HepG2 (cell line): ENCODE results near the gene GRID1. TPM values are rescaled to one million over a fixed set of nuclear protein-coding genes. Genes with fewer than 3 reads are reported as not detected.

Source experiments
- ATAC-seq: fragments of 200-7000 bp; cut with Tn5 transposase; 3 replicates; pipeline ENCODE4 v1.9.1; 2020; ENCODE audit warnings: mild to moderate bottlenecking, moderate library complexity
- BruUV-seq: library from RNA; stranded (reverse); fragments of 400-500 nt; replicated peaks from 2 replicates; lab custom pipeline; 2021; lab: Mats Ljungman, UMichigan
- CTCF ChIA-PET: fragments of 300-600 bp; formaldehyde crosslinking; extraction: SDS; loops from one replicate; lab custom pipeline; 2021; ENCODE audit warnings: low total read pairs, inconsistent platforms, low intra/inter-chr PET ratio; lab: Yijun Ruan, JAX
- POLR2A ChIA-PET: fragments of 350-600 bp; sonication (Branson Sonifier 250); formaldehyde crosslinking; loops from one replicate; lab custom pipeline; 2020; ENCODE audit warnings: antibody characterized with exemption, inconsistent platforms; lab: Yijun Ruan, JAX
- DNase-seq: peaks from one replicate; pipeline ENCODE4 v3.0.0-alpha.2; 2015; ENCODE audit warnings: low spot score
- FAIRE-seq: peaks from 3 replicates; lab custom pipeline; 2011; peaks lifted over from hg19 to GRCh38; lab: Jason Lieb, UNC
- H2AFZ ChIP-seq: one replicate; pipeline ENCODE4 v1.6.1; 2011; ENCODE audit warnings: low read length, inconsistent platforms
- H3K27ac ChIP-seq: fragments of 300-600 bp; 3 replicates; pipeline ENCODE4 v1.8.0; 2011; ENCODE audit warnings: mixed run types, mild to moderate bottlenecking, mixed read lengths, low read length, inconsistent platforms; ENCODE audit not compliant: insufficient read depth; ENCODE audit errors: extremely low read length
- H3K27me3 ChIP-seq, 2 experiments: fragments of 200-600 bp in 1 of 2; 2 replicates in 1 of 2; 3 replicates in 1 of 2; pipeline versions ENCODE4 v1.6.0 to v1.8.0; 2011; ENCODE audit warnings: low read length in 2 of 2, mild to moderate bottlenecking in 2 of 2, moderate library complexity in 2 of 2, inconsistent platforms in 1 of 2; ENCODE audit not compliant: insufficient read depth in 2 of 2, control insufficient read depth in 1 of 2
- H3K36me3 ChIP-seq, 2 experiments: fragments of 200-600 bp in 1 of 2; replicated peaks in 1 of 2; 2 replicates in 1 of 2; 3 replicates in 1 of 2; pipeline versions ENCODE4 v1.5.1 to v1.8.0; 2011; ENCODE audit warnings: low read length in 2 of 2, inconsistent platforms in 1 of 2; ENCODE audit not compliant: insufficient read depth in 2 of 2, control insufficient read depth in 1 of 2
- H3K4me1 ChIP-seq: 2 replicates; pipeline ENCODE4 v1.5.1; 2012; ENCODE audit warnings: low read length, inconsistent platforms; ENCODE audit not compliant: insufficient read depth
- H3K4me2 ChIP-seq: 2 replicates; pipeline ENCODE4 v1.6.0; 2011; ENCODE audit warnings: low read depth, low read length, inconsistent platforms
- H3K4me3 ChIP-seq, 3 experiments: fragments of 200-600 bp in 1 of 3; sonication (generic), shearing (Covaris generic) in 1 of 3; replicated peaks in 1 of 3; 2 replicates each; pipeline ENCODE4 v1.5.1; 2011 to 2016; ENCODE audit warnings: low read length in 3 of 3, inconsistent platforms in 2 of 3, low read depth in 2 of 3, mild to moderate bottlenecking in 2 of 3, control low read depth in 1 of 3, mixed read lengths in 1 of 3; ENCODE audit not compliant: insufficient read depth in 1 of 3
- H3K79me2 ChIP-seq: one replicate; pipeline ENCODE4 v1.6.1; 2011; ENCODE audit warnings: low read length, inconsistent platforms; ENCODE audit not compliant: insufficient read depth
- H3K9ac ChIP-seq: 2 replicates; pipeline ENCODE4 v1.6.0; 2011; ENCODE audit warnings: mild to moderate bottlenecking, low read depth, low read length, inconsistent platforms; ENCODE audit not compliant: insufficient read depth
- H3K9me3 ChIP-seq: 2 replicates; pipeline ENCODE4 v1.5.1; 2012; ENCODE audit warnings: mild to moderate bottlenecking, low read length
- H4K20me1 ChIP-seq: 2 replicates; pipeline ENCODE4 v1.6.0; 2011; ENCODE audit warnings: inconsistent platforms, mild to moderate bottlenecking, low read length, moderate library complexity; ENCODE audit not compliant: insufficient read depth
- CREB1 ChIP-seq, 2 experiments: fragments of 450-650 bp in 1 of 2; IDR thresholded peaks; 2 replicates each; pipeline ENCODE4 v1.6.1; 2016 to 2017; ENCODE audit warnings: control low read depth in 1 of 2, mild to moderate bottlenecking in 1 of 2, missing compliant biosample characterization in 1 of 2, missing genetic modification characterization in 1 of 2
- DPF2 ChIP-seq: sonication (generic); formaldehyde crosslinking; IDR thresholded peaks from 2 replicates; pipeline ENCODE4 v1.4.0; 2020; ENCODE audit warnings: mild to moderate bottlenecking, low read depth, missing genetic modification reagents, borderline replicate concordance
- PCBP1 ChIP-seq: fragments of 200-400 bp; formaldehyde crosslinking; IDR thresholded peaks from 2 replicates; pipeline ENCODE4 v1.6.1; 2017; ENCODE audit warnings: mild to moderate bottlenecking, low read depth, low read length, borderline replicate concordance
- RAD51 ChIP-seq: fragments of 450-650 bp; IDR thresholded peaks from 2 replicates; pipeline ENCODE4 v1.6.1; 2016; ENCODE audit warnings: borderline replicate concordance
- RBAK ChIP-seq: sonication (generic); formaldehyde crosslinking; IDR thresholded peaks from 2 replicates; pipeline ENCODE4 v1.5.1; 2020; ENCODE audit warnings: mild to moderate bottlenecking, missing genetic modification reagents
- SALL2 ChIP-seq: sonication (generic); formaldehyde crosslinking; IDR thresholded peaks from 2 replicates; pipeline ENCODE4 v1.8.1; 2023; ENCODE audit warnings: mild to moderate bottlenecking, missing genetic modification reagents, inconsistent platforms
- TEAD2 ChIP-seq: sonication (generic); formaldehyde crosslinking; IDR thresholded peaks from 2 replicates; pipeline ENCODE4 v1.9.0; 2021; ENCODE audit warnings: missing genetic modification reagents
- THRA ChIP-seq: sonication (generic); formaldehyde crosslinking; IDR thresholded peaks from 2 replicates; pipeline ENCODE4 v1.4.0; 2020; ENCODE audit warnings: missing genetic modification reagents, borderline replicate concordance
- YY1 ChIP-seq: IDR thresholded peaks from 2 replicates; pipeline ENCODE4 v1.6.1; 2011; ENCODE audit warnings: low read length, low read depth, moderate library complexity, mild to moderate bottlenecking; ENCODE audit not compliant: insufficient read depth, insufficient replicate concordance
- ZBTB46 ChIP-seq: sonication (generic); formaldehyde crosslinking; IDR thresholded peaks from 2 replicates; pipeline ENCODE4 v1.4.0; 2020; ENCODE audit warnings: mild to moderate bottlenecking, missing genetic modification reagents, borderline replicate concordance
- ZMAT5 ChIP-seq: sonication (generic); formaldehyde crosslinking; IDR thresholded peaks from 2 replicates; pipeline ENCODE4 v1.5.0; 2020; ENCODE audit warnings: mild to moderate bottlenecking, low read depth, missing genetic modification reagents, borderline replicate concordance
- ZNF264 ChIP-seq: sonication (generic); formaldehyde crosslinking; IDR thresholded peaks from 2 replicates; pipeline ENCODE4 v1.4.0; 2020; ENCODE audit warnings: missing genetic modification reagents
- ZNF274 ChIP-seq: sonication (generic); formaldehyde crosslinking; IDR thresholded peaks from 2 replicates; pipeline ENCODE4 v1.5.1; 2020; ENCODE audit warnings: mild to moderate bottlenecking, missing genetic modification reagents
- ZSCAN20 ChIP-seq: sonication (generic); formaldehyde crosslinking; IDR thresholded peaks from 2 replicates; pipeline ENCODE4 v1.4.0; 2020; ENCODE audit warnings: missing genetic modification reagents, mild to moderate bottlenecking, borderline replicate concordance
- WGBS: methylation state at CpG from one replicate; pipeline ENCODE4 v1.1.6; 2017; ENCODE audit warnings: low lambda C conversion rate; 5-methylcytosine and 5-hydroxymethylcytosine counted together
- in situ Hi-C: cut with HindIII; loops from 2 replicates; pipeline ENCODE4 v1.10.0; 2017; ENCODE audit warnings: low pct_unique_long_range_greater_than_20kb; ENCODE audit not compliant: extremely low pct_ligation_motif_present
- intact Hi-C: fragments of 100-400 bp; cut with micrococcal nuclease; formaldehyde crosslinking; loops from one replicate; pipeline ENCODE4 v1.10.0; 2022; ENCODE audit not compliant: unreplicated experiment
- polyA plus RNA-seq, 8 experiments: library from polyadenylated mRNA; depleted of rRNA in 3 of 8; stranded (reverse) in 7 of 8; unstranded in 1 of 8; fragments of >200 nt; fragmentation: Illumina TruSeq in 4 of 8; extraction: Trizol in 4 of 8; gene quantifications; 2 replicates each; pipeline versions ENCODE4 v1.2.1 to v1.2.3, GENCODE V29; 2011 to 2016; ENCODE audit warnings: low read depth in 4 of 8, missing spikeins in 1 of 8, mixed read lengths in 1 of 8; ENCODE audit not compliant: insufficient read depth in 1 of 8
- total RNA-seq, 5 experiments: library from RNA; depleted of rRNA; stranded (reverse); fragments of >200 nt; fragmentation: Illumina TruSeq; extraction: Trizol; gene quantifications; 2 replicates each; pipeline ENCODE4 v1.2.3, GENCODE V29; 2016; ENCODE audit warnings: low read depth in 1 of 5

GRID1 gene
- total and polyA plus RNA-seq, 2 of the 13 experiments (the other 11 are each of a cell fraction or from before 2014, with no cell fraction given) = 0.05 TPM; not detected in 1

- H3K27ac ChIP-seq = no peak overlapping the region
- H3K79me2 ChIP-seq = no peaks in the 10 kb centered on the region
- in situ Hi-C loops (loop anchor here (10.0 kb wide), 1 partner anchor 108 kb away; no protein-coding TSS in a partner anchor), intact Hi-C loops (no loop called here)
- H3K4me1 ChIP-seq = no peaks in the 10 kb centered on the region
- peaks cover 3 to 51% of the 10 kb centered on the region in 2 experiments; a peak in 3 of 5 replicates for H3K27me3 ChIP-seq
- no peaks in the 10 kb centered on the region for H3K36me3 ChIP-seq
- H2AFZ ChIP-seq = no peak overlapping the region
- H3K4me2 ChIP-seq = no peak overlapping the region
- ATAC-seq (no peak), FAIRE-seq (no peak), DNase-seq (no peak)
- H3K9me3 ChIP-seq = 0 out of 2 replicates have a peak, but pooled peaks cover 8% of the 10 kb centered on the region
- WGBS = 8% methylated on average over 4 of the region's 7 CpGs
- H4K20me1 ChIP-seq = no peaks in the 10 kb centered on the region
- BruUV-seq = no TSS peak
- H3K9ac ChIP-seq = no peak overlapping the region
- TF ChIP-seq CREB1 (IDR thresholded peaks at IDR 0.05) (peak; percentile 70), CREB1 (CRISPR knock-in tag; IDR thresholded peaks at IDR 0.05) (no peak), ZNF274 (CRISPR knock-in tag) (no peak)
- ChIA-PET CTCF (no interaction called here), POLR2A (no interaction called here)
- no peak overlapping the region for H3K4me3 ChIP-seq
These were observed 100.0 kb downstream of the GRID1 start for GRCh38 chr10:86266446-86267242.

GRCh38 chr10:86265895-86266259 is 100.7 kb downstream of the GRID1 start:
- no peak overlapping the region for H3K9ac ChIP-seq
- ChIA-PET POLR2A (no interaction called here), CTCF (no interaction called here)
- no peaks in the 10 kb centered on the region for H3K36me3 ChIP-seq
- H3K79me2 ChIP-seq = no peaks in the 10 kb centered on the region
- no peak for DNase-seq
- no peak overlapping the region for H2AFZ ChIP-seq
- ATAC-seq = no peak
- 0% methylated on average over 3 of the region's 3 CpGs for WGBS
- H3K4me2 ChIP-seq = no peak overlapping the region
- H3K4me3 ChIP-seq = no peak overlapping the region
- no peaks in the 10 kb centered on the region for H3K4me1 ChIP-seq
- no TSS peak for BruUV-seq
- intact Hi-C loops (no loop called here), in situ Hi-C loops (loop anchor here (10.0 kb wide), 1 partner anchor 109 kb away; no protein-coding TSS in a partner anchor)
- peaks cover 3 to 55% of the 10 kb centered on the region in 2 experiments; a peak in 3 of 5 replicates for H3K27me3 ChIP-seq
- no peak overlapping the region for H3K27ac ChIP-seq
- H4K20me1 ChIP-seq = no peaks in the 10 kb centered on the region
- H3K9me3 ChIP-seq = 0 out of 2 replicates have a peak, but pooled peaks cover under 1% of the 10 kb centered on the region
- FAIRE-seq = no peak
- TF ChIP-seq TEAD2 (CRISPR knock-in tag) = no peak
- TF ChIP-seq SALL2 = no peak
- TF ChIP-seq ZBTB46 (CRISPR knock-in tag) = no peak
- no peak for TF ChIP-seq RBAK
- no peak for TF ChIP-seq ZSCAN20
- TF ChIP-seq YY1 = no peak
- no peak for TF ChIP-seq DPF2 (CRISPR knock-in tag)
- TF ChIP-seq ZMAT5 = no peak
- TF ChIP-seq PCBP1 = no peak
- no peak for TF ChIP-seq ZNF264 (CRISPR knock-in tag)
- TF ChIP-seq THRA = no peak
- TF ChIP-seq RAD51 = no peak
